PC-3 (cell line): ENCODE results near the gene NUTM2F.
"Not testable (repeated sequence)": the region's sequence is repeated elsewhere in the genome, so short reads cannot be mapped to it uniquely, and the experiment has no call there.

Source experiments
- EZH2 ChIP-seq: fragments of 300-600 bp; sonication (generic); IDR thresholded peaks from one replicate; pipeline ENCODE4 v1.6.1; 2017; ENCODE audit warnings: antibody characterized with exemption, mild to moderate bottlenecking, low read length; ENCODE audit not compliant: unreplicated experiment
- EZH2phosphoT487 ChIP-seq: fragments of 300-600 bp; sonication (generic); IDR thresholded peaks from 2 replicates; pipeline ENCODE4 v1.6.1; 2018; ENCODE audit warnings: mild to moderate bottlenecking, antibody characterized with exemption, low read length, borderline replicate concordance
- TF ChIP-seq, protein P1 (sequence below): fragments of 300-600 bp; sonication (generic); conservative IDR thresholded peaks from 2 replicates; pipeline ENCODE4 v1.5.1; 2017; ENCODE audit warnings: antibody characterized with exemption, low read depth, mild to moderate bottlenecking, low read length

DNA sequence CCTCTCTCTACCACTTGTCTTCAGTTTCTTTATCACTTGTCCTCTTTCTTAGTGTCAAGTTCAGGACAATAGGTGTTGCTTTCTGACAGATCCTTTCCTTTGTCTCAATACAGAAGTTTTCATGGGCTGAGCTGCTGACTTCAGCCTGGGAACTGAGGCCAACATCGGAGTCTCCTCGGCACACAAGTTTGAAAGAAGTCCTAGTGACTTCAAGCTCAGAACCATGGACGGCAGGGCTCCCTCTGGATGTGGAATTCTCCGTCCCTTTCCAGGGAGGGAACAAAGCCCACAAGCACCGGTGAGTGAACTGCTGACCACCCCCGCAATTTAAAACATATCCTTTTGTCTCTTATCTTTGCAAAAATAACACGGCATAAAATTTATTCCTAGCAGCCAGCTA is 10.3 kb upstream of the NUTM2F start:
- TF ChIP-seq, protein P1, sequence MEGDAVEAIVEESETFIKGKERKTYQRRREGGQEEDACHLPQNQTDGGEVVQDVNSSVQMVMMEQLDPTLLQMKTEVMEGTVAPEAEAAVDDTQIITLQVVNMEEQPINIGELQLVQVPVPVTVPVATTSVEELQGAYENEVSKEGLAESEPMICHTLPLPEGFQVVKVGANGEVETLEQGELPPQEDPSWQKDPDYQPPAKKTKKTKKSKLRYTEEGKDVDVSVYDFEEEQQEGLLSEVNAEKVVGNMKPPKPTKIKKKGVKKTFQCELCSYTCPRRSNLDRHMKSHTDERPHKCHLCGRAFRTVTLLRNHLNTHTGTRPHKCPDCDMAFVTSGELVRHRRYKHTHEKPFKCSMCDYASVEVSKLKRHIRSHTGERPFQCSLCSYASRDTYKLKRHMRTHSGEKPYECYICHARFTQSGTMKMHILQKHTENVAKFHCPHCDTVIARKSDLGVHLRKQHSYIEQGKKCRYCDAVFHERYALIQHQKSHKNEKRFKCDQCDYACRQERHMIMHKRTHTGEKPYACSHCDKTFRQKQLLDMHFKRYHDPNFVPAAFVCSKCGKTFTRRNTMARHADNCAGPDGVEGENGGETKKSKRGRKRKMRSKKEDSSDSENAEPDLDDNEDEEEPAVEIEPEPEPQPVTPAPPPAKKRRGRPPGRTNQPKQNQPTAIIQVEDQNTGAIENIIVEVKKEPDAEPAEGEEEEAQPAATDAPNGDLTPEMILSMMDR = not testable (repeated sequence)
- not testable (repeated sequence) for TF ChIP-seq EZH2, EZH2phosphoT487
